ENCODE data around the gene MRPL49. TPM values are rescaled to one million over a fixed set of nuclear protein-coding genes. Genes with fewer than 3 reads are reported as not detected.

The MRPL49 gene
- total and polyA plus RNA-seq, 2 of the 13 experiments (the other 11 are each of a cell fraction or from before 2014, with no cell fraction given), result 39.2 to 53.3 TPM

DNA sequence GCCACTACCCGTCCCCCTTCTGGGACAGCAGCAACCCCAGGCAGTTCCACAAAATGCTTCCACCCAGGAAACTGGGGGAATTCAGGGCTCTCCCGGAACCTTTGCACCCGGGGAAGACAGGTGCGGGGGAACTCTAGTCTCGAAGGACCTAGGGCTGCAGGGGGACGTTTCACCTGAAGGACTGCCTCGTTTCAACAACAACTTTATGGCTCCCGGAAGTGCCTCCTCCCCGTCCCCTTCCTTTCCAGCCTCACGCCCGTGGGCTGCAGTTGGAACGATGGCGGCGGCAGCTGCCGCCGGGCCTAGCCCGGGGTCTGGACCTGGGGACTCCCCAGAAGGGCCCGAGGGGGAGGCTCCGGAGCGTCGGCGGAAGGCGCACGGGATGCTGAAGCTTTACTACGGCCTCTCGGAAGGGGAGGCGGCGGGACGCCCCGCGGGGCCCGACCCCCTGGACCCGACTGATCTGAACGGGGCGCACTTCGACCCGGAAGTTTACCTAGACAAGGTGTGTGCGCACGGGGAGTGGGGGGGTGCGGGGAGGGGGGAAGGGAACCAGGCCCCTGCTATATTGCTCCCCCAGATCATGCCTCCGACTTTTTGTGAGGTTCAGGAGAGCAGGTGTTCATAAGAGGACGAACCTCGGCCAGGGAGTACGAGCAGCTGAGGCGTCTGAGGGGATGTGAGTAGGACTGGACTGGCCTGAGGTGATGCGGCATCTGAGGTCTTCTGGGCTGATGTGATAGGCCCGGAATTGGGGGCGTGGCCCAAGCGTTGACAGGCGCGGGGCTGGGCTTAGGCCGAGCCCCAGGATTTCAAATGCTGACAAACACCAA is 25.9 kb upstream of the MRPL49 start, which contains the start of gene VPS51 (continued):
- TF ChIP-seq, protein P1, sequence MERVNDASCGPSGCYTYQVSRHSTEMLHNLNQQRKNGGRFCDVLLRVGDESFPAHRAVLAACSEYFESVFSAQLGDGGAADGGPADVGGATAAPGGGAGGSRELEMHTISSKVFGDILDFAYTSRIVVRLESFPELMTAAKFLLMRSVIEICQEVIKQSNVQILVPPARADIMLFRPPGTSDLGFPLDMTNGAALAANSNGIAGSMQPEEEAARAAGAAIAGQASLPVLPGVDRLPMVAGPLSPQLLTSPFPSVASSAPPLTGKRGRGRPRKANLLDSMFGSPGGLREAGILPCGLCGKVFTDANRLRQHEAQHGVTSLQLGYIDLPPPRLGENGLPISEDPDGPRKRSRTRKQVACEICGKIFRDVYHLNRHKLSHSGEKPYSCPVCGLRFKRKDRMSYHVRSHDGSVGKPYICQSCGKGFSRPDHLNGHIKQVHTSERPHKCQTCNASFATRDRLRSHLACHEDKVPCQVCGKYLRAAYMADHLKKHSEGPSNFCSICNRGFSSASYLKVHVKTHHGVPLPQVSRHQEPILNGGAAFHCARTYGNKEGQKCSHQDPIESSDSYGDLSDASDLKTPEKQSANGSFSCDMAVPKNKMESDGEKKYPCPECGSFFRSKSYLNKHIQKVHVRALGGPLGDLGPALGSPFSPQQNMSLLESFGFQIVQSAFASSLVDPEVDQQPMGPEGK (CRISPR knock-in tag; IDR thresholded peaks at IDR 0.05), result peak; percentile 69
- TF ChIP-seq HDAC2 (CRISPR knock-in tag; IDR thresholded peaks at IDR 0.05) (peak; percentile 92; the same call in 1 of the 2 replicates), KLF15 (CRISPR knock-in tag; IDR thresholded peaks at IDR 0.05; ENCODE audit: borderline replicate concordance) (peak; percentile 79; the same call in 1 of the 2 replicates)

DNA sequence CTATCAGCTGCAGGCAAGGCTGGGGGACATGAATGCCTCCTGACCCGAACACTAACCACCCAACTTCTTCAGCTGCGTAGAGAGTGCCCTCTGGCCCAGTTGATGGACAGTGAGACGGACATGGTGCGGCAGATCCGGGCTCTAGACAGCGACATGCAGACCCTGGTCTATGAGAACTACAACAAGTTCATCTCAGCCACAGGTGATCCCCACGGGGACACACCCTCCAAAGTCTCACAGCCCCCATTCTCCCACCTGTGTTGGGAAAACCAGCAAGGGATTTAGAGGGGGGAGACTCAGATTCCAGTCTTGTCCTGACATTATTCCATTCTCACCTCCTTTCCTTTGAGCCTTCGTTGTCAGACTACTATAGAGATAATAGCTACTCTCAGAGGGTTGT is 25.2 kb upstream of the MRPL49 start:
- Histone ChIP-seq H3K4me3 (replicated peaks in 1 of 3; ENCODE audit: insufficient read depth in 1 of 3, low read depth in 2 of 3, low read length in 3 of 3) (peak overlapping the region; percentile 78 to 85 (median 83)), H3K27ac (ENCODE audit: extremely low read length, insufficient read depth, low read length) (peak overlapping the region; percentile 93), H3K9me3 (ENCODE audit: low read length) (no peaks in the 10 kb centered on the region), H3K79me2 (ENCODE audit: insufficient read depth, low read length) (peaks cover 5% of the 10 kb centered on the region), H3K4me1 (ENCODE audit: insufficient read depth, low read length) (peaks cover 50% of the 10 kb centered on the region), H3K9ac (ENCODE audit: insufficient read depth, low read depth, low read length) (peak overlapping the region; percentile 83), H2AFZ (ENCODE audit: low read length) (no peak overlapping the region), H3K4me2 (ENCODE audit: low read depth, low read length) (peak overlapping the region; percentile 98), H4K20me1 (ENCODE audit: insufficient read depth, low read length) (no peaks in the 10 kb centered on the region), H3K27me3 (ENCODE audit: control insufficient read depth in 1 of 2, insufficient read depth in 2 of 2, low read length in 2 of 2) (no peaks in the 10 kb centered on the region; a peak in 1 of 5 replicates), H3K36me3 (replicated peaks in 1 of 2; ENCODE audit: control insufficient read depth in 1 of 2, insufficient read depth in 2 of 2, low read length in 2 of 2) (peaks cover 0 to 4% of the 10 kb centered on the region in 2 experiments; a peak in 1 of 5 replicates)
- BruUV-seq (replicated peaks), result TSS peak; percentile 56
- ChIA-PET POLR2A (interaction anchor here (0.6 to 8.1 kb wide), 24 partner anchors 15 to 380 kb away, joined by 3 to 86 read pairs (median 4); partner anchors contain the start of genes ARL2, BATF2, CAPN1 and FAU), CTCF (ENCODE audit: low intra/inter-chr PET ratio, low total read pairs) (no interaction called here)
- TF ChIP-seq ZNF644 (CRISPR knock-in tag; IDR thresholded peaks at IDR 0.05; ENCODE audit: low read depth), result no peak
- TF ChIP-seq, protein P2, sequence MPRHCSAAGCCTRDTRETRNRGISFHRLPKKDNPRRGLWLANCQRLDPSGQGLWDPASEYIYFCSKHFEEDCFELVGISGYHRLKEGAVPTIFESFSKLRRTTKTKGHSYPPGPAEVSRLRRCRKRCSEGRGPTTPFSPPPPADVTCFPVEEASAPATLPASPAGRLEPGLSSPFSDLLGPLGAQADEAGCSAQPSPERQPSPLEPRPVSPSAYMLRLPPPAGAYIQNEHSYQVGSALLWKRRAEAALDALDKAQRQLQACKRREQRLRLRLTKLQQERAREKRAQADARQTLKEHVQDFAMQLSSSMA (CRISPR knock-in tag; IDR thresholded peaks at IDR 0.05), result 0 out of 2 replicates have a peak, but pooled peaks have one; percentile 39
- TF ChIP-seq KLF15 (CRISPR knock-in tag; IDR thresholded peaks at IDR 0.05; ENCODE audit: borderline replicate concordance), result no peak
- TF ChIP-seq SMARCE1 (IDR thresholded peaks at IDR 0.05; ENCODE audit: borderline replicate concordance), result no peak
- no peak for TF ChIP-seq ZNF337 (CRISPR knock-in tag; IDR thresholded peaks at IDR 0.05; ENCODE audit: borderline replicate concordance, low read depth)
- TF ChIP-seq ZNF850 (CRISPR knock-in tag; conservative IDR thresholded peaks at IDR 0.05), result 0 out of 2 replicates have a peak, but pooled peaks have one; percentile 3
- TF ChIP-seq, protein P3, sequence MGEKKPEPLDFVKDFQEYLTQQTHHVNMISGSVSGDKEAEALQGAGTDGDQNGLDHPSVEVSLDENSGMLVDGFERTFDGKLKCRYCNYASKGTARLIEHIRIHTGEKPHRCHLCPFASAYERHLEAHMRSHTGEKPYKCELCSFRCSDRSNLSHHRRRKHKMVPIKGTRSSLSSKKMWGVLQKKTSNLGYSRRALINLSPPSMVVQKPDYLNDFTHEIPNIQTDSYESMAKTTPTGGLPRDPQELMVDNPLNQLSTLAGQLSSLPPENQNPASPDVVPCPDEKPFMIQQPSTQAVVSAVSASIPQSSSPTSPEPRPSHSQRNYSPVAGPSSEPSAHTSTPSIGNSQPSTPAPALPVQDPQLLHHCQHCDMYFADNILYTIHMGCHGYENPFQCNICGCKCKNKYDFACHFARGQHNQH (CRISPR knock-in tag; IDR thresholded peaks at IDR 0.05), result 0 out of 2 replicates have a peak, but pooled peaks have one; percentile 35
- no peak for ATAC-seq
- in situ Hi-C loops (cut with HindIII; ENCODE audit: extremely low pct_ligation_motif_present, low pct_unique_long_range_greater_than_20kb), result no loop called here
- FAIRE-seq, result no peak
- intact Hi-C loops (cut with micrococcal nuclease; ENCODE audit: unreplicated experiment), result loop anchor here (2.0 kb wide), 1 partner anchor 14 kb away; the partner anchor contains the start of gene TM7SF2
- DNase-seq (ENCODE audit: low spot score), result no peak
- 89% methylated on average over 1 of the region's 8 CpGs for WGBS (ENCODE audit: low lambda C conversion rate)

Data from HepG2 (cell line).